ENCODE measurements around the gene ZNF221. TPM values are rescaled to one million over a fixed set of nuclear protein-coding genes. Genes with fewer than 3 reads are reported as not detected.

Gene ZNF221
- total and polyA plus RNA-seq, 9 of the 15 experiments (the other 6 are each of a cell fraction or from before 2014, with no cell fraction given): 0.32 to 1.4 (median 0.45) TPM

DNA sequence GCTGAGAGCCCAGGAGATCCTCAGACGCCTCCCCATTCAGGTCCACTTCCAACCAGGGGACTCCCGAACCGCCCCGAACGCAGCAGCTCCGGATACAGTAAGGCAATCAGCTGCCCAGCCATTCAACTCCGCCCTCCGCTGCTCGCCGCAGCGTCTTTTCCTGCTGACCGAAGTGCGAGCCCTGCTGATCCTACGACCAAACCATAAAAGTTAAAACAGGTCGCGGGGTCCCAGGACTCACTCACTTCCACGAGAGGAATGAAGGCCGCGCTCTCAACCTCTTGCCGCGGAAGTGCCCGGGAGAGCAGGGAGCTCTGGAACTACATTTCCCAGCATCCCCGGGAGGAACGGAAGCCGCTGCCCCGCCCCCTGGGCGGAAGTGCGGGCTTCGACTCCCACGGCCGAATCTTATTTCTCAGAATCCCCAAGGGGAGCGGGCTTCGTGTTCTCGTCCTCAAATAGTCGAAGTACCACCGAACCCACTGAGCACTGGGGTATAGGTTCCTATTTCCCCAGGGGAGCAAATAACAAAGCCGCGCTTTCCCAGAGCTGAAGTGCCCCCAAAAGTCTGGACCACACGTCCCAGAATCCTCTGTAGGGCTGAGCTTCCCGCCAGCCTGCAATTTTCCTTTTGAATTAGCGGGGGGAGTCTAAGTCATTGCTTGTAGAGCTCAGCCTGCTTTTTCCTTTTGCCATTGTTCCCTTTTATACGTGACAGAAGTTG is 15.9 kb upstream of the ZNF221 start, which contains the start of gene ZNF45 (continued):
- TF ChIP-seq, protein P1, sequence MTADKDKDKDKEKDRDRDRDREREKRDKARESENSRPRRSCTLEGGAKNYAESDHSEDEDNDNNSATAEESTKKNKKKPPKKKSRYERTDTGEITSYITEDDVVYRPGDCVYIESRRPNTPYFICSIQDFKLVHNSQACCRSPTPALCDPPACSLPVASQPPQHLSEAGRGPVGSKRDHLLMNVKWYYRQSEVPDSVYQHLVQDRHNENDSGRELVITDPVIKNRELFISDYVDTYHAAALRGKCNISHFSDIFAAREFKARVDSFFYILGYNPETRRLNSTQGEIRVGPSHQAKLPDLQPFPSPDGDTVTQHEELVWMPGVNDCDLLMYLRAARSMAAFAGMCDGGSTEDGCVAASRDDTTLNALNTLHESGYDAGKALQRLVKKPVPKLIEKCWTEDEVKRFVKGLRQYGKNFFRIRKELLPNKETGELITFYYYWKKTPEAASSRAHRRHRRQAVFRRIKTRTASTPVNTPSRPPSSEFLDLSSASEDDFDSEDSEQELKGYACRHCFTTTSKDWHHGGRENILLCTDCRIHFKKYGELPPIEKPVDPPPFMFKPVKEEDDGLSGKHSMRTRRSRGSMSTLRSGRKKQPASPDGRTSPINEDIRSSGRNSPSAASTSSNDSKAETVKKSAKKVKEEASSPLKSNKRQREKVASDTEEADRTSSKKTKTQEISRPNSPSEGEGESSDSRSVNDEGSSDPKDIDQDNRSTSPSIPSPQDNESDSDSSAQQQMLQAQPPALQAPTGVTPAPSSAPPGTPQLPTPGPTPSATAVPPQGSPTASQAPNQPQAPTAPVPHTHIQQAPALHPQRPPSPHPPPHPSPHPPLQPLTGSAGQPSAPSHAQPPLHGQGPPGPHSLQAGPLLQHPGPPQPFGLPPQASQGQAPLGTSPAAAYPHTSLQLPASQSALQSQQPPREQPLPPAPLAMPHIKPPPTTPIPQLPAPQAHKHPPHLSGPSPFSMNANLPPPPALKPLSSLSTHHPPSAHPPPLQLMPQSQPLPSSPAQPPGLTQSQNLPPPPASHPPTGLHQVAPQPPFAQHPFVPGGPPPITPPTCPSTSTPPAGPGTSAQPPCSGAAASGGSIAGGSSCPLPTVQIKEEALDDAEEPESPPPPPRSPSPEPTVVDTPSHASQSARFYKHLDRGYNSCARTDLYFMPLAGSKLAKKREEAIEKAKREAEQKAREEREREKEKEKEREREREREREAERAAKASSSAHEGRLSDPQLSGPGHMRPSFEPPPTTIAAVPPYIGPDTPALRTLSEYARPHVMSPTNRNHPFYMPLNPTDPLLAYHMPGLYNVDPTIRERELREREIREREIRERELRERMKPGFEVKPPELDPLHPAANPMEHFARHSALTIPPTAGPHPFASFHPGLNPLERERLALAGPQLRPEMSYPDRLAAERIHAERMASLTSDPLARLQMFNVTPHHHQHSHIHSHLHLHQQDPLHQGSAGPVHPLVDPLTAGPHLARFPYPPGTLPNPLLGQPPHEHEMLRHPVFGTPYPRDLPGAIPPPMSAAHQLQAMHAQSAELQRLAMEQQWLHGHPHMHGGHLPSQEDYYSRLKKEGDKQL (CRISPR knock-in tag; IDR thresholded peaks at IDR 0.05; ENCODE audit: borderline replicate concordance): no peak
- TF ChIP-seq GTF3C2 (IDR thresholded peaks at IDR 0.05; ENCODE audit: borderline replicate concordance, extremely low read depth, insufficient read length) (no peak), MAFK (IDR thresholded peaks at IDR 0.05; ENCODE audit: low read length) (no peak), PYGO2 (tag; IDR thresholded peaks at IDR 0.05) (no peak), SAP30 (IDR thresholded peaks at IDR 0.05; ENCODE audit: borderline replicate concordance, insufficient read depth, low read depth, low read length, poor library complexity, severe bottlenecking) (peak; percentile 32), ZNF133 (CRISPR knock-in tag; IDR thresholded peaks at IDR 0.05) (no peak), TAF9B (IDR thresholded peaks at IDR 0.05; ENCODE audit: partially characterized antibody) (no peak), POLR2G (IDR thresholded peaks at IDR 0.05; ENCODE audit: low read depth, low read length) (peak; percentile 85), SP2 (IDR thresholded peaks at IDR 0.05; ENCODE audit: extremely low read depth, low read depth, low read length, poor library complexity, severe bottlenecking) (no peak), FIP1L1 (IDR thresholded peaks at IDR 0.05; ENCODE audit: low read depth, low read length, poor library complexity, severe bottlenecking) (no peak), SMARCE1 (IDR thresholded peaks at IDR 0.05) (no peak), ZNF124 (CRISPR knock-in tag; IDR thresholded peaks at IDR 0.05) (no peak), RB1 (IDR thresholded peaks at IDR 0.05; ENCODE audit: low read depth) (peak; percentile 56; the same call in 1 of the 2 replicates), ZNF551 (CRISPR knock-in tag; IDR thresholded peaks at IDR 0.05) (no peak)
- TF ChIP-seq, protein P2, sequence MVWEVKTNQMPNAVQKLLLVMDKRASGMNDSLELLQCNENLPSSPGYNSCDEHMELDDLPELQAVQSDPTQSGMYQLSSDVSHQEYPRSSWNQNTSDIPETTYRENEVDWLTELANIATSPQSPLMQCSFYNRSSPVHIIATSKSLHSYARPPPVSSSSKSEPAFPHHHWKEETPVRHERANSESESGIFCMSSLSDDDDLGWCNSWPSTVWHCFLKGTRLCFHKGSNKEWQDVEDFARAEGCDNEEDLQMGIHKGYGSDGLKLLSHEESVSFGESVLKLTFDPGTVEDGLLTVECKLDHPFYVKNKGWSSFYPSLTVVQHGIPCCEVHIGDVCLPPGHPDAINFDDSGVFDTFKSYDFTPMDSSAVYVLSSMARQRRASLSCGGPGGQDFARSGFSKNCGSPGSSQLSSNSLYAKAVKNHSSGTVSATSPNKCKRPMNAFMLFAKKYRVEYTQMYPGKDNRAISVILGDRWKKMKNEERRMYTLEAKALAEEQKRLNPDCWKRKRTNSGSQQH (CRISPR knock-in tag; IDR thresholded peaks at IDR 0.05): no peak
- TF ChIP-seq, protein P3, sequence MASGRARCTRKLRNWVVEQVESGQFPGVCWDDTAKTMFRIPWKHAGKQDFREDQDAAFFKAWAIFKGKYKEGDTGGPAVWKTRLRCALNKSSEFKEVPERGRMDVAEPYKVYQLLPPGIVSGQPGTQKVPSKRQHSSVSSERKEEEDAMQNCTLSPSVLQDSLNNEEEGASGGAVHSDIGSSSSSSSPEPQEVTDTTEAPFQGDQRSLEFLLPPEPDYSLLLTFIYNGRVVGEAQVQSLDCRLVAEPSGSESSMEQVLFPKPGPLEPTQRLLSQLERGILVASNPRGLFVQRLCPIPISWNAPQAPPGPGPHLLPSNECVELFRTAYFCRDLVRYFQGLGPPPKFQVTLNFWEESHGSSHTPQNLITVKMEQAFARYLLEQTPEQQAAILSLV (tag; IDR thresholded peaks at IDR 0.05): no peak
